ENCODE measurements around the gene COX6B2.

Gene COX6B2

DNA sequence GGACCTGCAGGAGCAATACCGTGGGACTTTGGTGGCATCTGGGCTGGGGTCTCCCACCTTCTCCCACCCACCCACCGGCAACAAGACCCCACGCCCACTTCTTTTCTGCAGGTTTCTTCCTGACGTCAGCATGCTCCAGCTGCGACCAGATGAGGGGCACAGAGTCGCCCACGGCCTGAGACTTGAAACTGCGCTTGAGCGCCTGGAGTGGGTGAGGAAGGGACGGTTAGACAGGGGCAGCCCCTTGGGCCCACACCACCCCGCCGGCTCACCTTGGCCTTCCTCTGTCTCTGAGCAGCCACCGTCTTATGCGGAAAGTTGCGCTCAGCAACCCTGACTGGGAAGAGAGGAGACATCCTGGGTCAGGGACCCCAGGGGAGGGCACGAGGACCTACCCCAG is 6.4 kb upstream of the COX6B2 start (continued):
- TF ChIP-seq, protein P1, sequence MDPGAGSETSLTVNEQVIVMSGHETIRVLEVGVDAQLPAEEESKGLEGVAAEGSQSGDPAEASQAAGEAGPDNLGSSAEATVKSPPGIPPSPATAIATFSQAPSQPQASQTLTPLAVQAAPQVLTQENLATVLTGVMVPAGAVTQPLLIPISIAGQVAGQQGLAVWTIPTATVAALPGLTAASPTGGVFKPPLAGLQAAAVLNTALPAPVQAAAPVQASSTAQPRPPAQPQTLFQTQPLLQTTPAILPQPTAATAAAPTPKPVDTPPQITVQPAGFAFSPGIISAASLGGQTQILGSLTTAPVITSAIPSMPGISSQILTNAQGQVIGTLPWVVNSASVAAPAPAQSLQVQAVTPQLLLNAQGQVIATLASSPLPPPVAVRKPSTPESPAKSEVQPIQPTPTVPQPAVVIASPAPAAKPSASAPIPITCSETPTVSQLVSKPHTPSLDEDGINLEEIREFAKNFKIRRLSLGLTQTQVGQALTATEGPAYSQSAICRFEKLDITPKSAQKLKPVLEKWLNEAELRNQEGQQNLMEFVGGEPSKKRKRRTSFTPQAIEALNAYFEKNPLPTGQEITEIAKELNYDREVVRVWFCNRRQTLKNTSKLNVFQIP (CRISPR knock-in tag; IDR thresholded peaks at IDR 0.05; ENCODE audit: borderline replicate concordance, low read depth), result no peak
- no peak for TF ChIP-seq RARB (CRISPR knock-in tag; IDR thresholded peaks at IDR 0.05)

DNA sequence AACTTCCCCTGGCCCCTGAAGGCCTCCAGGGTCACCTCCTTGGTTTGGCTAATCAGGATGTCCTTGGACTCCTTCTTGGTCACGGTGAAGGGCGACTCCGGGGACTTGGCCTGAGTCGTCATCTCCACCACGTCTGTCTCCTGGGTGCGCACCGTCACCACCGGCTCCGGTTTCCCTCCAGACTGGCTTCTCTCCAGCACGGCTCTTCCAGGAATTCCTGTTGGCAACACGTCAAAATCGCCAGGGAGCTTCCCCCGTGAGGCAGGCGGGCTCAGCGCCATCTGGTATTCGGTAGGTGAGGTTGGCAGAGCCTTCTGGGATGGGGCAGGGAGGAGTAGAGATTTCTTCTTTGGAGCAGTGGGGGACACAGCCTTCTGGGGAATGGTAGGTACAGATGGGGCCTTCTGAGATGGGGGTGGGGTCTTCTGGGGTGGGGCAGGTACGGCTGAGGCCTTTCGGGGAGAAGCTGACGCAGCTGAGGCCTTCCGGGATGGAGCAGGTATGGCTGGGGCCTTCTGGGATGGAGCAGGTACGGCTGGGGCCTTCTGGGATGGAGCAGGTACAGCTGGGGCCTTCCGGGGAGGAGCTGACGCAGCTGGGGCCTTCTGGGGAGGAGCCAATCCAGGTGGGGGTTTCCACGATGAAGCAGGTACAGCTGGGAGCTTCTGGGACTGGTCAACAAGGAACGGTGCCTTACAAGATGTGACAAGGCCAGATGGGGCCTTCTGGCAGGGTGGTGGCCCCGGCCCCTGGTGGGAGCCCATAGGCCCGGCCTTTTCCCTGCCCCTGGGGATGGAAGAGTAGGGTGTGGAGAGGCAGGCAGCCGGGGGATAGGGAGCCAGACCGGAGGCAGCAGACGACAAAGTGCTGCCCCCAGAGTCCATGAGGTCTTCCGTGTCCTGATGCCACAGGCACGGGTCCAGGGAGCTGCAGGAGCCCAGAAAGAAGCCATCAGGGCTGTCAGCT is 4.7 kb upstream of the COX6B2 start:
- TF ChIP-seq ZNF565 (CRISPR knock-in tag; conservative IDR thresholded peaks at IDR 0.05; ENCODE audit: low read depth) (no peak), ZFP30 (CRISPR knock-in tag; IDR thresholded peaks at IDR 0.05) (no peak)
- no peak for ATAC-seq

DNA sequence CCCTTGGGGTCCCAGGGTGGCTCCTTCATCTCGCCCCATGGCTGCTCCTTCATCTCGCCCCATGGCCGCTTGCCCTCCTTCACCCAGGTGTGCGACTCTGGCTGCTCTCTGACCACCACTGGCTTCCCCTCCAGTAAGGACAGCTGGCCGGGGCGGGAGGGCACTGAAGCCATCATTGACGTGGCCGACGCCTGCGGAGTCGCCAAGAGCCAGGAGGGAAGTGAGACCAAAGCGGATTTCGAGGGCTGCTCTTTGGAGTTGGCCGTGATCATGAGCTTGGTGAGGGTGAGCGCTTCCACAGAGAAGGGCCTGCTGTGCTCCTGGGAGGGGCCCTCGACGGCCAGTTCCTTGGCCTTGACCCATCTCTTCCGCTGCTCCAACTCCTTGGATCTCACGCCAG is 4.0 kb upstream of the COX6B2 start:
- no peak for ATAC-seq
- no peak for TF ChIP-seq CSDC2 (CRISPR knock-in tag; IDR thresholded peaks at IDR 0.05)
- no peak for TF ChIP-seq ZFP30 (CRISPR knock-in tag; IDR thresholded peaks at IDR 0.05)
- TF ChIP-seq ISL1 (CRISPR knock-in tag; IDR thresholded peaks at IDR 0.05), result no peak
- no peak for TF ChIP-seq ZFP3 (CRISPR knock-in tag; IDR thresholded peaks at IDR 0.05)
- TF ChIP-seq ARNTL (CRISPR knock-in tag; IDR thresholded peaks at IDR 0.05; ENCODE audit: borderline replicate concordance, low read depth), result no peak
- TF ChIP-seq RARB (CRISPR knock-in tag; IDR thresholded peaks at IDR 0.05), result no peak
- TF ChIP-seq, protein P2, sequence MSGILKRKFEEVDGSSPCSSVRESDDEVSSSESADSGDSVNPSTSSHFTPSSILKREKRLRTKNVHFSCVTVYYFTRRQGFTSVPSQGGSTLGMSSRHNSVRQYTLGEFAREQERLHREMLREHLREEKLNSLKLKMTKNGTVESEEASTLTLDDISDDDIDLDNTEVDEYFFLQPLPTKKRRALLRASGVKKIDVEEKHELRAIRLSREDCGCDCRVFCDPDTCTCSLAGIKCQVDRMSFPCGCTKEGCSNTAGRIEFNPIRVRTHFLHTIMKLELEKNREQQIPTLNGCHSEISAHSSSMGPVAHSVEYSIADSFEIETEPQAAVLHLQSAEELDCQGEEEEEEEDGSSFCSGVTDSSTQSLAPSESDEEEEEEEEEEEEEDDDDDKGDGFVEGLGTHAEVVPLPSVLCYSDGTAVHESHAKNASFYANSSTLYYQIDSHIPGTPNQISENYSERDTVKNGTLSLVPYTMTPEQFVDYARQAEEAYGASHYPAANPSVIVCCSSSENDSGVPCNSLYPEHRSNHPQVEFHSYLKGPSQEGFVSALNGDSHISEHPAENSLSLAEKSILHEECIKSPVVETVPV (CRISPR knock-in tag; IDR thresholded peaks at IDR 0.05), result no peak
- TF ChIP-seq, protein P3, sequence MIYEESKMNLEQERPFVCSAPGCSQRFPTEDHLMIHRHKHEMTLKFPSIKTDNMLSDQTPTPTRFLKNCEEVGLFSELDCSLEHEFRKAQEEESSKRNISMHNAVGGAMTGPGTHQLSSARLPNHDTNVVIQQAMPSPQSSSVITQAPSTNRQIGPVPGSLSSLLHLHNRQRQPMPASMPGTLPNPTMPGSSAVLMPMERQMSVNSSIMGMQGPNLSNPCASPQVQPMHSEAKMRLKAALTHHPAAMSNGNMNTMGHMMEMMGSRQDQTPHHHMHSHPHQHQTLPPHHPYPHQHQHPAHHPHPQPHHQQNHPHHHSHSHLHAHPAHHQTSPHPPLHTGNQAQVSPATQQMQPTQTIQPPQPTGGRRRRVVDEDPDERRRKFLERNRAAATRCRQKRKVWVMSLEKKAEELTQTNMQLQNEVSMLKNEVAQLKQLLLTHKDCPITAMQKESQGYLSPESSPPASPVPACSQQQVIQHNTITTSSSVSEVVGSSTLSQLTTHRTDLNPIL (CRISPR knock-in tag; IDR thresholded peaks at IDR 0.05; ENCODE audit: low read depth), result no peak
- TF ChIP-seq ESRRG (CRISPR knock-in tag; IDR thresholded peaks at IDR 0.05), result no peak
- TF ChIP-seq, protein P4, sequence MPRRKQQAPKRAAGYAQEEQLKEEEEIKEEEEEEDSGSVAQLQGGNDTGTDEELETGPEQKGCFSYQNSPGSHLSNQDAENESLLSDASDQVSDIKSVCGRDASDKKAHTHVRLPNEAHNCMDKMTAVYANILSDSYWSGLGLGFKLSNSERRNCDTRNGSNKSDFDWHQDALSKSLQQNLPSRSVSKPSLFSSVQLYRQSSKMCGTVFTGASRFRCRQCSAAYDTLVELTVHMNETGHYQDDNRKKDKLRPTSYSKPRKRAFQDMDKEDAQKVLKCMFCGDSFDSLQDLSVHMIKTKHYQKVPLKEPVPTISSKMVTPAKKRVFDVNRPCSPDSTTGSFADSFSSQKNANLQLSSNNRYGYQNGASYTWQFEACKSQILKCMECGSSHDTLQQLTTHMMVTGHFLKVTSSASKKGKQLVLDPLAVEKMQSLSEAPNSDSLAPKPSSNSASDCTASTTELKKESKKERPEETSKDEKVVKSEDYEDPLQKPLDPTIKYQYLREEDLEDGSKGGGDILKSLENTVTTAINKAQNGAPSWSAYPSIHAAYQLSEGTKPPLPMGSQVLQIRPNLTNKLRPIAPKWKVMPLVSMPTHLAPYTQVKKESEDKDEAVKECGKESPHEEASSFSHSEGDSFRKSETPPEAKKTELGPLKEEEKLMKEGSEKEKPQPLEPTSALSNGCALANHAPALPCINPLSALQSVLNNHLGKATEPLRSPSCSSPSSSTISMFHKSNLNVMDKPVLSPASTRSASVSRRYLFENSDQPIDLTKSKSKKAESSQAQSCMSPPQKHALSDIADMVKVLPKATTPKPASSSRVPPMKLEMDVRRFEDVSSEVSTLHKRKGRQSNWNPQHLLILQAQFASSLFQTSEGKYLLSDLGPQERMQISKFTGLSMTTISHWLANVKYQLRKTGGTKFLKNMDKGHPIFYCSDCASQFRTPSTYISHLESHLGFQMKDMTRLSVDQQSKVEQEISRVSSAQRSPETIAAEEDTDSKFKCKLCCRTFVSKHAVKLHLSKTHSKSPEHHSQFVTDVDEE (CRISPR knock-in tag; IDR thresholded peaks at IDR 0.05), result no peak
- TF ChIP-seq ZNF70 (CRISPR knock-in tag; IDR thresholded peaks at IDR 0.05), result no peak
- no peak for TF ChIP-seq ZC3H10 (CRISPR knock-in tag; IDR thresholded peaks at IDR 0.05)
- TF ChIP-seq GLIS3 (CRISPR knock-in tag; IDR thresholded peaks at IDR 0.05), result no peak
- TF ChIP-seq TCF4 (CRISPR knock-in tag; IDR thresholded peaks at IDR 0.05; ENCODE audit: borderline replicate concordance), result no peak

DNA sequence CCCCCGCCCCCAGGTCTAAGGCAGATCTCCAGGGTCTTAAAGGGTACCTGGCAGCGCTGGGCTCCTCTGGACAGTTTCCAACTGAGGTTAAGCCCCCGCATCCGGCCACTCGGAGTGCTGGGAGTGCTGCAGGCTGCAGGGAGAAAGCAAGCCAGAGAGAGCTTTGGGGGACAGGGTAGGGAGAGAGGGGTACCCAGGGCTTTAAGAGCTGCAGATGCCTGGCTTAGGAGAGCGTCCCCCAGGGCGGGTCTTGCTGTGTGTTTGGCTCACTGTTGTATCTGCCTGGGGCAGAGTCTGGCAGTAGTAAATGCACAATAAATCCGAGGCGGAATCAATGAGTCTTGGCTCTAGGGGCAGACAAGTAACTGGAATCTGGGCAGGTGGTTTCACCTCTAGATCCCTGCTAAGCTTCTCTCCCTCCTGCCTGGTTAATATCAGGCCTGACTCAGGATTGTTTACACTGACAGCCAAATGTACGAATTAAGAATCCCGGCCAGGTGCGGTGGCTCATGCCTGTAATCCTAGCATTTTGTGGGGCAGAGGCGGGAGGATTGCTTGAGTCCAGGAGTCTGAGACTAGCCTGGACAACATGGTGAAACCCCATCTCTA is 798 bp upstream of the COX6B2 start:
- no peak for ATAC-seq
- TF ChIP-seq ZFP30 (CRISPR knock-in tag; IDR thresholded peaks at IDR 0.05), result no peak
- TF ChIP-seq CSDC2 (CRISPR knock-in tag; IDR thresholded peaks at IDR 0.05), result no peak
- no peak for TF ChIP-seq ISL1 (CRISPR knock-in tag; IDR thresholded peaks at IDR 0.05)
- TF ChIP-seq, protein P4 (CRISPR knock-in tag; IDR thresholded peaks at IDR 0.05), result no peak
- TF ChIP-seq ZNF70 (CRISPR knock-in tag; IDR thresholded peaks at IDR 0.05), result no peak
- TF ChIP-seq ARNTL (CRISPR knock-in tag; IDR thresholded peaks at IDR 0.05; ENCODE audit: borderline replicate concordance, low read depth), result no peak
- no peak for TF ChIP-seq RARB (CRISPR knock-in tag; IDR thresholded peaks at IDR 0.05)
- TF ChIP-seq ZFP3 (CRISPR knock-in tag; IDR thresholded peaks at IDR 0.05), result no peak
- TF ChIP-seq ZC3H10 (CRISPR knock-in tag; IDR thresholded peaks at IDR 0.05), result no peak
- no peak for TF ChIP-seq ZNF565 (CRISPR knock-in tag; conservative IDR thresholded peaks at IDR 0.05; ENCODE audit: low read depth)
- no peak for TF ChIP-seq BACH2 (CRISPR knock-in tag; IDR thresholded peaks at IDR 0.05; ENCODE audit: borderline replicate concordance)
- TF ChIP-seq TCF4 (CRISPR knock-in tag; IDR thresholded peaks at IDR 0.05; ENCODE audit: borderline replicate concordance), result no peak
- no peak for TF ChIP-seq GLIS3 (CRISPR knock-in tag; IDR thresholded peaks at IDR 0.05)
- TF ChIP-seq, protein P1 (CRISPR knock-in tag; IDR thresholded peaks at IDR 0.05; ENCODE audit: borderline replicate concordance, low read depth), result no peak
- TF ChIP-seq ESRRG (CRISPR knock-in tag; IDR thresholded peaks at IDR 0.05), result no peak
- no peak for TF ChIP-seq OSR1 (CRISPR knock-in tag; IDR thresholded peaks at IDR 0.05)
- TF ChIP-seq, protein P3 (CRISPR knock-in tag; IDR thresholded peaks at IDR 0.05; ENCODE audit: low read depth), result no peak

All from SK-N-SH treated with all-trans-retinoic acid at 6 μM for 48 hours (cell line).